HG03095 (cell line): Measurements from ENCODE around the gene FIGN.

Source experiments
- ATAC-seq: cut with Tn5 transposase; IDR thresholded peaks from one replicate; pipeline ENCODE4 v1.9.1; 2021; ENCODE audit warnings: moderate library complexity; ENCODE audit not compliant: unreplicated experiment

The FIGN gene

DNA sequence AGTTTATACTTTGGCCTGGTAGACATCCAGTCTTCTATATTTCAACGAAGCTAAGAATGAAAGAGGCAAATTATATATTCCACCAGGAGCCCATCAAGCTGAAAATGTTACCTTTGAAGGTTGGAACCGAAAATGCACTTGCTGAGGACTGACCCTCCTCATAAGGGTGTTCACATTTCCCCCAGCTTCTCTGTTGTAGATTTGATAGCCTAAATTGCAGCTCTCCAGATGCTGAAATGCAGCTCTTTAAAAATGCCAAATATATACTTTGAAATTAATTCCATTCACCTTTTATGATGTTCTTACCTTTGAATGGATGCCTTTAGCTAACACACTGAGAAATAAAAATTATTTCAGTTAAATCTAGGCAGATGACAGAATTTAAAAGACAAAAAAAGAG lies 1.8 kb upstream of the FIGN start:
- no peak for ATAC-seq

DNA sequence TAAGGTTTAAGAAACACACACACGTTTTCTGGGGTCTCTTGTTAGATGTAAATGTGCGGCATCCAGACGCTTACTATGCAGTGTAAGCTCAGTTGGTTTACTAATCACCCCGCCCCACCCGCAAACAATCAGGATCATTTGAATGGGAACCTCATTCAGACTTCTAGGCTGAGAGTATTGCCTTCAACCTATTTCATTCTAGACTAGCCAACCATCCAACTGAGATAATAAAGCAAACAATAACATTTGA lies 1.3 kb upstream of the FIGN start:
- ATAC-seq: no peak

DNA sequence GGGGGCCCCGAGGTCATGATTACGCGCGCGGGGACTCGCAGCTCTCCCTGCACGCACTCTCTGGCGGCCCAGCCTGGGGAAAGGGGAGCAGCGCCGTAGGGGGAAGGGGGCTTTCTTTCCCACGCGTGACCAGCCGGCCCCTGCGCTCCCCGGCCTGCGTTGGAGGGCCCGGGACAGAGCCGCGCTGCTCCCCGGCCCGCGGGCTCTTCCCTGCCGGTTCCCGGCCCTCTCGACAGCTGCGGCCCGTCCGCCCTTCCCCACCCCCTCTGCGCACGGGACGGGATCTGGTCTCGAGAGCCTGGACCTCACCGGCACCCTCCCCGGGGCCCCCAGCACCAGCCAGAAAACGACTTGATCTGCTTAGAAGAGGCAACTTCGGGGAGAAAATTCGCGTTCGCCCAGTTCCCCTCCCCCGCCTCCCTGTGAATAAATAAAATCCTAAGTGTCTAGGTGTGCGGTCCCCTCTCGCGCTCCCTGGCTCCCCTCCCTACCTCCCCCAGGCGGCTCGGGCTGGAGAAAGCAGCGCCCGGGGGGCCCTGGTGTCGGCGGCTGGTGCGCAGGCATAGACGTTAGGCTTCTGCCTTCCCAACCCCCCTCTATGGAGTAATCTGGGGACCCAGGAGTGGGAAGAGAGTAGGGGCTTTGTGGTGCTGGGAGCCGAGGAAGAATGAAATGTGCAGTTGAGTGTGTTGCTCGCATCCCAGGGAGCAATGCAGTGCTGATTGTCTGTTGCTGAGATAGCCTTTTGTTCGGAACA lies 803 bp upstream of the FIGN start:
- ATAC-seq: no peak

DNA sequence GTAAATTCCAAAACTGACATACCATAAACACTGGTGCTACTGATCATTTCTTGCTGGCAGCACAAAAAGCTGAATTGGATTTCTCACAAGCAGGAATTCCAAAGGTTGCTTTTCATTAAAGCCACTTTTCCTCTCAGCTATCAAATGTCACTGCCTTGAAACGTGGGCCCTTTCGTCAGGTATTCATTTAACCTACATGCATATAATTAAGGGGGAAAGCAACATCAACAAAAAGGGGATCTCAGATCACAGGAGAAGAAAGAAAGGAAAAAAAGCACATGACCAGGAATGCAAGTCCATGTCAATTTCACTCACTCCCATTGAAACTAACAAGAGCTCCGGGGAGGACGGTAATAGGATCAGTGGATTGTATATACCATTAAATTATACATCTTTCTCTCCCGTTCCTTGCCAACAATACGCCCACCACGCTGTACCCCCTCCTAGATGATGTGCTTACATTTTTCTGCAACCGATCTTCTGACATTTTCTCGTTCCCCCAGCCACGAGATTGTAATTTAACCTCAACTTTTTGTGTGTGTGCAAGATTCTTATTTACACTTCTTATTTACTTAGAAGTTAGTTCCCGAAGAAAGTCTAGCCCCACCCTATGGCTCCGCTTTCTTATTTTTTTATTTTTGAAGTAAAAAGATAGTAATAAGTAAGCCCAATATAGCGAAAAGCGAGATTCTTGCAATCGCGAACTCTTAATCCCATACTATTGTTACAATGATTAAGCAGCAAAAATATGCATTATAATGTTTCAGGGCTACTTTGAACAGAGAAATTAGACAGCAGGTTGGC lies 725 bp downstream of the FIGN start:
- no peak for ATAC-seq

DNA sequence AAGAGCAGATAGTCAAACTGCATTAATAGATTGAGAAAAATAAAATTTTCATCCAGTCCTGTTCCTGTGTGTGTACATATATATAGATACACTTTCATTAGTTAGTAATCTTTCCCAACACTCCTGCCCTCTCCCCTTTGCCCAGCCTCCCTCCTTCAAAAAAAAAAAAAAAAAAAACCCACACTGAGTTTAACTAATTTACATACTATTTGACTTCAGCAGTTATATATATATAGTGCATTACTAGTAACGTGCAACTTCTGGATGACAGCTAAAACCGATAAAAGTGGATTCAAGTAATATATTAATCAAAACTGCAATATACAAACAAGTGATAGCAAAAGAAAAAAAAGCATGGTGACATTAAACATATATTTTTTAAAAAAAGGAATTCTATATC lies 1.4 kb downstream of the FIGN start:
- no peak for ATAC-seq

- no peak for ATAC-seq
Observed at GRCh38 chr2:163733956-163734355, 1.9 kb downstream of the FIGN start.

- ATAC-seq: no peak
Observed at GRCh38 chr2:163733301-163733938, 2.4 kb downstream of the FIGN start.

- ATAC-seq: no peak
Observed at GRCh38 chr2:163732727-163733126, 3.1 kb downstream of the FIGN start.

DNA sequence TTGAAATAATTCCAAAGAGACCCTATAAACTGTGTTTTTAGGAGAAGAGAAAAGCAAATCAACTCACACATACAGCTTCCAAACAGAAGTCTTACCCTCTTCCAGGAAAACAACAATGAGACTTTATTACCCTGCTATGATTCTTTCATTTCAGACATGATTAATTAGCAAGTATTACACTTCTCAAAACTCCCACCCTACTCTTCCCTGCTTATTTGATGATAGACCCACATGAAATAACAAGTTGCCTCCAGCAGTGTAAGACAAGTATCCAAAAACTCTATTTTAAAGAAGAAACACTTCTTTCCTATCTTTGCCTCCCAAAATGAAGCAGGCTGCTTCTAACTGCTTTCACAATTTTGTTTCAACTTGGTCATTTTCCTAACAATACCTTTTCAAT lies 4.1 kb downstream of the FIGN start:
- ATAC-seq: no peak

GRCh38 chr2:163730556-163730955 lies 5.3 kb downstream of the FIGN start:
- no peak for ATAC-seq

DNA sequence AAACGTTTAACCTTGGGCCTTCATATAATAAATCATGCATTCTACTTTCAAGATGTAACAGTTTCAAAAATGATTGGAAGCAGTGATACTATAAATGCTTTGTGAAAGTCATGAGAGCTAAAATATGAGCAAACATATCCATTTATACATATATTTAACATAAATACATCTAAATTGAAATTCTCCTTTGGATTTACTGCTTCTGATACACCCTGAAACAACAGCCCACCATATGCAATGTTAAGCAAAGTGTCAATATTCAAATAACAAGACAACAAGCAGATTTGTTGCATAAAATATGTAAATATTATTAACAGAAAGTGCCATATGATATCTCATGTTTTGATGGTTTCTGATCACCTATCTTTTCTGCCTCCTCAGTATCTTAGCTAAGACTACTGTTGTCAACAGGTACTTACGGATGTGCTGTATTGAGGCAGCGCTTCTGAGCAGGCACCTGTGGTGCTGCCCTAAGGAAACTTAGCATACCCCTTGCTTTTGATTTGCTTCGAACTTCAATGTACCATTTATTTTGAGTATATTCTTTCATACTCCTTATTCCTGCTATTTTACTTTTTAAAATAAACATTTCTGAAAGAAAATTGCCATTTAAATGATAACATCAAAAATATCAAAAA lies 6.1 kb downstream of the FIGN start:
- no peak for ATAC-seq

DNA sequence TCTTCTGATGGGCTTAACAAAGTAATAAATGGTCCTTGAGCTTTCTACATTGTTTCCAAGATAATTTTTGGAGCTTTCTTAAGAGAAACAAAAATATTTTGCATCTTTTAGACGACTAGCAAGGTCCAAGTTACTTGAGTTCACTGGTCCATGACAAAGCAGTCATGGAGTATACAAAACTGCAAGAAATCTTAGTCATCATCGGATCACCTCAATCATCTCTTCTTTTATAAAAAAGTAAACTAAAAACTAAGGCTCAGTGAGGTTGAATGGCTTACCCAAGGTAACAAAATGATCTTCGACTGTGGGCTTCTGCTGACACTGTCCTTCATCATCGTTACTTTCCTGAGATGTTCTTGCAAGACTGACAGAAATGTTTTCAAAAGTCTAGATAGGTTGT lies 11.9 kb downstream of the FIGN start:
- ATAC-seq: no peak

GRCh38 chr2:163723348-163723747 lies 12.5 kb downstream of the FIGN start:
- no peak for ATAC-seq

- no peak for ATAC-seq
Observed at GRCh38 chr2:163719331-163719730, 16.5 kb downstream of the FIGN start.

- ATAC-seq: no peak
Observed at GRCh38 chr2:163717993-163718680, 17.7 kb downstream of the FIGN start.

DNA sequence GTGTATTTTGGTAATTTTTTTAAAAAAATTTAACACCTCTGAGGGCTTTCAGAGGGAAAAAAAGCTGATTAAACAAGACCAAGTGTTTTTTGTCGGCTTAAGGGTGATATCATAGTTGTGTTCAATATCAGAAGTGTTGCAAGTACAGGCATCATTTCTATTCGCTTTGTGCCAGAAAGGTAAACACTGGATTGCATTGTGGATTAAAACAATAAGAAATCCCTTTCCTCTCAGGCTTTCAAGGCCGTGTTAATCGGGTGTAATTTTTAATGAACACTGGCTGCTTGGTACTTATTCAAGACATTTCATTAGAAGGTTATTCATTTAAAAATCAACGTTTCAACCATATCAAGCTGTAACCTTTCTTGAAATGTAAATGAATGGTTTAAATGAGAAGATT lies 18.3 kb downstream of the FIGN start:
- no peak for ATAC-seq

DNA sequence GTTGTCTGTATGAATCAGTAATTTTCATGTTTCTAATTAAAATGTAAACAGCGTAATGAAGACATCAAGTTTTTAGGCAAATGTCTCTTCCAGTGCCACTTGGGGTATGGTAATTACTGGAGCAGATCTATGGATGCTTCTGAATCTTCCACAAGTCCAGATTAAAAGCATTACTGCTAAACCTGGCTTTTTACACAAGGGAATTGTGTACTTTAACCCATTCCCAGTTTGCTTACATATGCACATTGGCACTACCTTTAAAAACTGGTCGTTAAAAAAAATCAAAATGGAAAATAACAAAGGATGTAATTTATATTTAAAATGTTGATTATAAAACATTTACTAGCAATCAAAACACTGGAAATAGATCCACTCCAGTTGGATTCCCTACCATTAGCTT lies 19.7 kb downstream of the FIGN start:
- no peak for ATAC-seq

GRCh38 chr2:163715668-163716067 lies 20.1 kb downstream of the FIGN start:
- ATAC-seq: no peak

DNA sequence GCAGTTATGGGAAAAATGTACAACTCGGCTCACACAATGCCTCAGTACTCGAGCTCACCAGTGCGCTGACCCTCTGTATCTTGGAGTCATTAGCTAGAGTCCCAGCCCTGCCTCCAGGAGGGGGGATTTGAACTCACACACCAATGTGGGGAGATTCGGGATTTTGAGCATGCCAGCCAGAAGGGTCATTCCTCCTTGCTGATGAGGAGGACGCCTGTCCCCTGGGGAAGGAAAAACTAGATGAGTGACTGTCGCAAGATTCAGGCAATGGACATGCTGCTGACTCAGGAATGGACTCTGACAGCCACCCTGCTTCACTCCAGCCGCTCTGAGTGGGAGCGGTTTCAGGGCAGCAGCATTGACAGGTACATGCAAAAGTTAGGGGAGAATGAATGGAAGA lies 20.6 kb downstream of the FIGN start:
- no peak for ATAC-seq

DNA sequence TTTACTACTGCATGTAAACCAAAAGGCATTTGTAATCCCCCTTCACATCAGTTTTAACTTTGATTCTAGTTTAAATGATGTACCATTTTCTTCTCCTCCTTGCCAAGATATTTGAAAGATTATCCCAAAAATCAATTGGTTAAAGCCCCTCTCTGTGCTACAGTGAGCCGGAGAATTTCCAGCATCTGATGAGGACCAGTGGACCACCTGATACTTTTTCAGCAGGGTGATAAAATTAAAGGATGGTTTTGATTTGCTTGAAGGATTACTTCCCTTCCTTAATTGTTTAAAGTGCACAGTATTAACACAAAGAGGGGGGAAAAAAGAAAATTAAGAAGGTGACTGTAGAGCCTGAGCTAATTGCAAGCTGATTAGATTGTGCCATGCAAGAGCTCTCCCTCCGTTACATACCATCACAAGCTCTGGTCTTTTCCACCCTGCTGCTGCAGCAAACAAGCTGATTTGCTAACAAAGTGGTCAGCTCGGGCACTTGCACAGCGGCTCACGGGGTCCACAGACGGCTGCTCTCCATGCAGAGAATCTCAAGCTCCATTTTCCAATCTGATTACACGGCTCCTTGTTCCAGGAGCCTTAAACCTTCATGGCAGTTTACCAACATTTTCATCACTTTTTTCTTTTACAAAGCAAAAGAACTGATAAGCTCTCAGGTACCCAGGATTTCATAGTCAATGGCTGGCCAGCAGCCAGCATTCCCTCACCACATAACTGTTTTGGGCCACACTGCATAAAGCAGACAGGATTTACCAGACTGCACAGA lies 22.1 kb downstream of the FIGN start:
- no peak for ATAC-seq
